Ovary (tissue), 3 donors: ENCODE measurements around the gene TNS3.

ENCODE experiments used
- POLR2A ChIP-seq: fragments of 450-650 bp; IDR thresholded peaks from one replicate; pipeline ENCODE4 v1.6.1; 2017; ENCODE audit warnings: antibody characterized with exemption, mild to moderate bottlenecking, moderate library complexity
- TF ChIP-seq, protein P1 (sequence below), 3 donors: fragments of 450-650 bp in 2 of 3; fragments of 200-600 bp in 1 of 3; IDR thresholded peaks; one replicate each; pipeline versions ENCODE4 v1.5.1 to v1.8.0; 2016 to 2022; ENCODE audit warnings: antibody characterized with exemption in 3 of 3, mild to moderate bottlenecking in 1 of 3
- donor health status: DM: no; HTN: no; CAD: no.

DNA sequence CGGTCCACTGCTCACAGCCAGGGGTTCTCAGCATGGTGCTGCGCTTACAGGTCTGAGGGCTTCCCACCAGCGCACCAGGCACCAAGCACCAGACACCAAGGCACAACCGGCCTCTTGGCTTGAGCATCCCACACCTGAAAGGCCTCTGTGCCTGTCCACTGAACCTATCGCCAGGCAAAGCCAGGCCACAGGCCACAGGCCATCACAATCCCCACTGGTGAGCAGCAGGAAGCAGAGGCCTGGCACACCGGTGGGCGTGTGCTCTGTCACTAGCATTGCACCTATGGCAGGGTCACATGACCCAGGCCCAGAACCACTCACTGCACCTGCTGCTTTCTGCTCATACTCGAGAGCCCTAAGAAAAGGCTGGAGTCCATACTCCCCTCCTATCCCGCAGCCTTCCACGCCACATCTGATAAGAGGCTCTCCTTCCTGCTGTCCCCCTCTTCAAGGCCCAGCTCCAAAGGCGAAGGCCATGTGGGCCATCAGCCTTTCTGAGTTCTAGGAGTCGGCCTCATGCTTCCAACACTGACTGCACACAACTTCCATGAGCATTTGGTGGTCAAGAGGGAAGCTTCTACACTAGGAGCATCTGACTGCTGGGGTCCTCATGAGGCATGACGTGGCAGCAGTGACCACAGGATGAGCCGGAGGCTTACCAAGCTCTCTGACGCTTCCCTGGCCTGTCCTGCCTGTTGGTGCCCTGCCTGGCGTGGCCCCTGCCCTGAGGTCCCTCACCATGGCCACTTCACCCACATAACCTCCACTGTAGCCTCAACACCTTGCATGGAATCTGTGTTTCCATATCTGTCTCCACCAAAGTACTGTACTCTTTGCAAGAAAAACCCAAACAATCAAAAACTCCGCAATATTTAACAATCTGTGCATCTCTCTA is 166.3 kb downstream of the TNS3 start:
- TF ChIP-seq, protein P1, sequence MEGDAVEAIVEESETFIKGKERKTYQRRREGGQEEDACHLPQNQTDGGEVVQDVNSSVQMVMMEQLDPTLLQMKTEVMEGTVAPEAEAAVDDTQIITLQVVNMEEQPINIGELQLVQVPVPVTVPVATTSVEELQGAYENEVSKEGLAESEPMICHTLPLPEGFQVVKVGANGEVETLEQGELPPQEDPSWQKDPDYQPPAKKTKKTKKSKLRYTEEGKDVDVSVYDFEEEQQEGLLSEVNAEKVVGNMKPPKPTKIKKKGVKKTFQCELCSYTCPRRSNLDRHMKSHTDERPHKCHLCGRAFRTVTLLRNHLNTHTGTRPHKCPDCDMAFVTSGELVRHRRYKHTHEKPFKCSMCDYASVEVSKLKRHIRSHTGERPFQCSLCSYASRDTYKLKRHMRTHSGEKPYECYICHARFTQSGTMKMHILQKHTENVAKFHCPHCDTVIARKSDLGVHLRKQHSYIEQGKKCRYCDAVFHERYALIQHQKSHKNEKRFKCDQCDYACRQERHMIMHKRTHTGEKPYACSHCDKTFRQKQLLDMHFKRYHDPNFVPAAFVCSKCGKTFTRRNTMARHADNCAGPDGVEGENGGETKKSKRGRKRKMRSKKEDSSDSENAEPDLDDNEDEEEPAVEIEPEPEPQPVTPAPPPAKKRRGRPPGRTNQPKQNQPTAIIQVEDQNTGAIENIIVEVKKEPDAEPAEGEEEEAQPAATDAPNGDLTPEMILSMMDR (IDR thresholded peaks at IDR 0.05): no peak
- no peak for TF ChIP-seq POLR2A
